GM12801 (cell line): ENCODE measurements around the gene MCHR1.

Experiments used
- CTCF ChIP-seq: IDR thresholded peaks from one replicate; pipeline ENCODE4 v1.5.1; 2011; ENCODE audit warnings: control low read depth; ENCODE audit not compliant: insufficient read length; ENCODE audit errors: extremely low read depth

MCHR1 gene

GRCh38 chr22:40685406-40685805 is 6.1 kb downstream of the MCHR1 start:
- TF ChIP-seq CTCF: no peak

- no peak for TF ChIP-seq CTCF
Observed at GRCh38 chr22:40687706-40688105, 8.4 kb downstream of the MCHR1 start.

GRCh38 chr22:40690370-40690769 is 11.1 kb downstream of the MCHR1 start:
- no peak for TF ChIP-seq CTCF

GRCh38 chr22:40691532-40691931 is 12.2 kb downstream of the MCHR1 start:
- no peak for TF ChIP-seq CTCF

GRCh38 chr22:40694411-40694810 is 15.1 kb downstream of the MCHR1 start:
- TF ChIP-seq CTCF: no peak

- TF ChIP-seq CTCF: no peak
Observed at GRCh38 chr22:40701274-40701673, 22.0 kb downstream of the MCHR1 start.

- no peak for TF ChIP-seq CTCF
Observed at GRCh38 chr22:40703174-40703573, 23.9 kb downstream of the MCHR1 start.

- TF ChIP-seq CTCF: no peak
Observed at GRCh38 chr22:40703736-40704135, 24.5 kb downstream of the MCHR1 start.
